Right cardiac atrium (tissue), 5 donors: ENCODE results near the gene EFNA5. TPM values are rescaled to one million over a fixed set of nuclear protein-coding genes. Genes with fewer than 3 reads are reported as not detected.

Experiments used
- ATAC-seq, 2 donors: fragments of 200-7000 bp; cut with Tn5 transposase; one replicate each; pipeline versions ENCODE4 v1.8.0 to v1.9.1; 2020; ENCODE audit warnings: moderate library complexity in 2 of 2, mild to moderate bottlenecking in 1 of 2
- DNase-seq, 3 donors: peaks; one replicate each; pipeline ENCODE4 v3.0.0-alpha.2; 2020
- H3K27ac ChIP-seq: one replicate; pipeline ENCODE4 v1.5.1; 2013; ENCODE audit warnings: mild to moderate bottlenecking, low read length, control low read depth, moderate library complexity
- H3K27me3 ChIP-seq: one replicate; pipeline ENCODE4 v1.6.1; 2013; ENCODE audit not compliant: control insufficient read depth, insufficient read depth
- H3K4me1 ChIP-seq: one replicate; pipeline ENCODE4 v1.6.1; 2013; ENCODE audit warnings: low read length; ENCODE audit not compliant: control insufficient read depth, insufficient read depth
- H3K4me3 ChIP-seq: one replicate; pipeline ENCODE4 v1.5.1; 2013; ENCODE audit warnings: low read length, control low read depth
- H3K9me3 ChIP-seq: one replicate; pipeline ENCODE4 v1.6.1; 2013; ENCODE audit warnings: low read length; ENCODE audit not compliant: control insufficient read depth
- WGBS: extraction: QIAGEN DNeasy Blood & Tissue Kit; methylation state at CpG from one replicate; pipeline ENCODE4 v1.1.7; 2013; 5-methylcytosine and 5-hydroxymethylcytosine counted together
- intact Hi-C, 4 donors: fragments of 100-400 bp; cut with DNase I; formaldehyde crosslinking; loops; one replicate each; pipeline versions ENCODE4 v1.11.0 to v1.14.0; 2022 to 2023
- polyA plus RNA-seq: library from polyadenylated mRNA; stranded (reverse); fragments of 200-250 nt; gene quantifications from one replicate; pipeline ENCODE4 v1.2.3, GENCODE V29; 2013
- total RNA-seq, 4 donors: library from RNA; stranded (reverse); fragmentation: NEBNext Ultra II Directional; extraction: Animal tissue kit (Norgen Biotek cat#: 25700); gene quantifications; one replicate each; pipeline ENCODE4 v1.2.1, GENCODE V29; 2021
- donor health status: healthy with polysubstance abuse.
- donor health status: DM: no; HTN: yes; CAD: no.
- donor health status: DM: no; HTN: no; CAD: no.
- donor health status: DM: no; HTN: yes; CAD: no; lungs with severe emphysema.
- donor health status: DM: yes; HTN: yes; CAD: no.

EFNA5 gene
- total and polyA plus RNA-seq, 5 donors: 4.5 to 26.4 (median 21.8) TPM

- intact Hi-C loops: loop anchor here in 2 of 4 donors (10.0 kb wide), 1 partner anchor 49 kb away; no protein-coding TSS in a partner anchor
- H3K27me3 ChIP-seq: no peaks in the 10 kb centered on the region
- no peak overlapping the region for H3K4me3 ChIP-seq
- no peak for DNase-seq
- H3K27ac ChIP-seq: no peak overlapping the region
- peaks cover 2% of the 10 kb centered on the region for H3K4me1 ChIP-seq
- H3K9me3 ChIP-seq: no peaks in the 10 kb centered on the region
- 63% methylated on average over 4 of the region's 4 CpGs for WGBS
- no peak for ATAC-seq
Measured at GRCh38 chr5:107616213-107616612, 54.5 kb downstream of the EFNA5 start.

GRCh38 chr5:107615299-107615817 is 55.4 kb downstream of the EFNA5 start:
- H3K4me1 ChIP-seq: peaks cover 2% of the 10 kb centered on the region
- H3K4me3 ChIP-seq: no peak overlapping the region
- H3K27me3 ChIP-seq: no peaks in the 10 kb centered on the region
- no peaks in the 10 kb centered on the region for H3K9me3 ChIP-seq
- DNase-seq (no peak), ATAC-seq (no peak)
- intact Hi-C loops: loop anchor here in 2 of 4 donors (10.0 kb wide), 1 partner anchor 49 kb away; no protein-coding TSS in a partner anchor
- WGBS: 53% methylated on average over 7 of the region's 7 CpGs
- H3K27ac ChIP-seq: no peak overlapping the region

GRCh38 chr5:107612541-107612940 is 58.2 kb downstream of the EFNA5 start:
- H3K27ac ChIP-seq: no peak overlapping the region
- ATAC-seq: no peak
- intact Hi-C loops: loop anchor here in 2 of 4 donors (10.0 kb wide), 1 partner anchor 52 kb away; no protein-coding TSS in a partner anchor
- no peaks in the 10 kb centered on the region for H3K27me3 ChIP-seq
- no peak overlapping the region for H3K4me3 ChIP-seq
- DNase-seq: no peak
- no peaks in the 10 kb centered on the region for H3K9me3 ChIP-seq
- H3K4me1 ChIP-seq: no peaks in the 10 kb centered on the region
- WGBS: 59% methylated on average over 1 of the region's 1 CpG

GRCh38 chr5:107610798-107611197 is 59.9 kb downstream of the EFNA5 start:
- WGBS: 94% methylated on average over 12 of the region's 12 CpGs
- no peak overlapping the region for H3K27ac ChIP-seq
- H3K27me3 ChIP-seq: no peaks in the 10 kb centered on the region
- H3K9me3 ChIP-seq: no peaks in the 10 kb centered on the region
- ATAC-seq (no peak), DNase-seq (no peak)
- H3K4me3 ChIP-seq: no peak overlapping the region
- no peaks in the 10 kb centered on the region for H3K4me1 ChIP-seq
- intact Hi-C loops: loop anchor here in 2 of 4 donors (10.0 kb wide), 1 partner anchor 54 kb away; no protein-coding TSS in a partner anchor

- Histone ChIP-seq H3K4me1 (no peaks in the 10 kb centered on the region), H3K27me3 (no peaks in the 10 kb centered on the region), H3K4me3 (no peak overlapping the region), H3K27ac (no peak overlapping the region), H3K9me3 (no peaks in the 10 kb centered on the region)
- intact Hi-C loops: no loop called here
- 50% methylated on average over 9 of the region's 9 CpGs for WGBS
- DNase-seq: no peak
- ATAC-seq: no peak
Measured at GRCh38 chr5:107607671-107608345, 62.9 kb downstream of the EFNA5 start.

GRCh38 chr5:107607196-107607595 is 63.5 kb downstream of the EFNA5 start:
- intact Hi-C loops: no loop called here
- Histone ChIP-seq H3K4me3 (no peak overlapping the region), H3K9me3 (no peaks in the 10 kb centered on the region), H3K27ac (no peak overlapping the region), H3K27me3 (no peaks in the 10 kb centered on the region), H3K4me1 (no peaks in the 10 kb centered on the region)
- DNase-seq: no peak
- WGBS: 85% methylated on average over 6 of the region's 6 CpGs
- no peak for ATAC-seq

- WGBS: 52% methylated on average over 2 of the region's 2 CpGs
- Histone ChIP-seq H3K4me3 (no peak overlapping the region), H3K4me1 (peaks cover 1% of the 10 kb centered on the region), H3K27ac (no peak overlapping the region), H3K9me3 (no peaks in the 10 kb centered on the region), H3K27me3 (no peaks in the 10 kb centered on the region)
- ATAC-seq (no peak), DNase-seq (no peak)
- intact Hi-C loops: no loop called here
Measured at GRCh38 chr5:107605596-107606125, 65.1 kb downstream of the EFNA5 start.

GRCh38 chr5:107604990-107605389 is 65.7 kb downstream of the EFNA5 start:
- intact Hi-C loops: no loop called here
- WGBS: 71% methylated on average over 3 of the region's 3 CpGs
- DNase-seq: no peak
- Histone ChIP-seq H3K4me3 (no peak overlapping the region), H3K4me1 (peaks cover 1% of the 10 kb centered on the region), H3K27me3 (no peaks in the 10 kb centered on the region), H3K27ac (no peak overlapping the region), H3K9me3 (no peaks in the 10 kb centered on the region)
- no peak for ATAC-seq

- peaks cover 1% of the 10 kb centered on the region for H3K4me1 ChIP-seq
- DNase-seq (no peak), ATAC-seq (no peak)
- no peaks in the 10 kb centered on the region for H3K27me3 ChIP-seq
- H3K4me3 ChIP-seq: no peak overlapping the region
- no peaks in the 10 kb centered on the region for H3K9me3 ChIP-seq
- intact Hi-C loops: no loop called here
- WGBS: 79% methylated on average over 10 of the region's 10 CpGs
- no peak overlapping the region for H3K27ac ChIP-seq
Measured at GRCh38 chr5:107604146-107604910, 66.4 kb downstream of the EFNA5 start.

GRCh38 chr5:107603349-107603748 is 67.4 kb downstream of the EFNA5 start:
- no peak overlapping the region for H3K4me3 ChIP-seq
- ATAC-seq (no peak), DNase-seq (no peak)
- no peaks in the 10 kb centered on the region for H3K9me3 ChIP-seq
- intact Hi-C loops: no loop called here
- no peaks in the 10 kb centered on the region for H3K27me3 ChIP-seq
- no peak overlapping the region for H3K27ac ChIP-seq
- H3K4me1 ChIP-seq: peaks cover 1% of the 10 kb centered on the region
- 73% methylated on average over 6 of the region's 6 CpGs for WGBS

- DNase-seq: no peak
- Histone ChIP-seq H3K4me3 (no peak overlapping the region), H3K27ac (no peak overlapping the region), H3K9me3 (no peaks in the 10 kb centered on the region), H3K4me1 (peaks cover 1% of the 10 kb centered on the region), H3K27me3 (no peaks in the 10 kb centered on the region)
- ATAC-seq: no peak
- WGBS: 86% methylated on average over 5 of the region's 5 CpGs
- intact Hi-C loops: no loop called here
Measured at GRCh38 chr5:107602896-107603295, 67.8 kb downstream of the EFNA5 start.
